Heart left ventricle (tissue), 13 donors: ENCODE data around the gene QSOX1.

Experiments
- POLR2A ChIP-seq, 2 donors: fragments of 450-650 bp; IDR thresholded peaks; one replicate each; pipeline ENCODE4 v1.6.1; 2017; ENCODE audit warnings: antibody characterized with exemption in 2 of 2, mild to moderate bottlenecking in 2 of 2, moderate library complexity in 2 of 2
- TF ChIP-seq, protein P1 (sequence below), 12 donors: fragments of 200-600 bp; sonication (generic) in 4 of 12; IDR thresholded peaks; one replicate each; pipeline versions ENCODE4 v1.5.0 to v1.8.0; 2018 to 2022; ENCODE audit warnings: antibody characterized with exemption in 12 of 12, mild to moderate bottlenecking in 5 of 12
- donor health status: ischemic (EF 13 %, LVEDD 7.1; RV severe dilation, severe dysfunction).
- donor health status: DM: no; HTN: yes; CAD: no.
- donor health status: DM: no; HTN: no; CAD: no.
- donor health status: ischemic (EF 25% LVEDD 6.9; RV normal size, moderate dysfunction).
- donor health status: ischemic (EF 25% LVEDD 5.7; RV mildly dilated, moderate dysfunction).
- donor health status: ischemic (EF 35%, LVEDD 5.7; RV mildly dilated, moderate dysfunction).
- donor health status: nonischemic (EF 11% LVEDD 7.7; RV severe dilation, severe dysfunction).
- donor health status: DM: yes; HTN: yes; CAD: no.
- donor health status: PGD.
- donor health status: ischemic (EF 29% LVEDD 5.4; RV normal size, mild dysfunction).
- donor health status: nonischemic (EF 23%, LVEDD 6.1; RV moderate dilation, normal function).

DNA sequence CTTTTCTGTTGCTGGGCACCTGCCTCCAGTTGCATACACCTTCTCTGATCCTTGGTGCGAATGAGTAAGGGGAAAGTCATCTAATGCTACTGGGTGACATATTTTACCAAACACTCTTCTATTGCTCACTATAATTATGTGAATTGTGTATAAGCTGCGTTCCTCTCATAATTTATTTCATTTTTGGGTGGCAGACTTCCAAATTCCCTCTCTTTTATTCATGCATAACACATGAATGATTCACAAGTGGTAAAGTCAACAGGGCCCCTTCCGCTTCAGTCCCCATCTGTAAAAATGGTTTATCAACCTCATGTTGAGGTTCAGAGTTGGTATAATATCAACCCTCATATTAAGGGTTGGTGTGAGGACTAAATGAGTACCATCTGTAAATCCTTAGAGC lies 3.2 kb upstream of the QSOX1 start:
- TF ChIP-seq POLR2A (IDR thresholded peaks at IDR 0.05): no peak
- TF ChIP-seq, protein P1, sequence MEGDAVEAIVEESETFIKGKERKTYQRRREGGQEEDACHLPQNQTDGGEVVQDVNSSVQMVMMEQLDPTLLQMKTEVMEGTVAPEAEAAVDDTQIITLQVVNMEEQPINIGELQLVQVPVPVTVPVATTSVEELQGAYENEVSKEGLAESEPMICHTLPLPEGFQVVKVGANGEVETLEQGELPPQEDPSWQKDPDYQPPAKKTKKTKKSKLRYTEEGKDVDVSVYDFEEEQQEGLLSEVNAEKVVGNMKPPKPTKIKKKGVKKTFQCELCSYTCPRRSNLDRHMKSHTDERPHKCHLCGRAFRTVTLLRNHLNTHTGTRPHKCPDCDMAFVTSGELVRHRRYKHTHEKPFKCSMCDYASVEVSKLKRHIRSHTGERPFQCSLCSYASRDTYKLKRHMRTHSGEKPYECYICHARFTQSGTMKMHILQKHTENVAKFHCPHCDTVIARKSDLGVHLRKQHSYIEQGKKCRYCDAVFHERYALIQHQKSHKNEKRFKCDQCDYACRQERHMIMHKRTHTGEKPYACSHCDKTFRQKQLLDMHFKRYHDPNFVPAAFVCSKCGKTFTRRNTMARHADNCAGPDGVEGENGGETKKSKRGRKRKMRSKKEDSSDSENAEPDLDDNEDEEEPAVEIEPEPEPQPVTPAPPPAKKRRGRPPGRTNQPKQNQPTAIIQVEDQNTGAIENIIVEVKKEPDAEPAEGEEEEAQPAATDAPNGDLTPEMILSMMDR (IDR thresholded peaks at IDR 0.05): no peak
